GM19193 (cell line): ENCODE results near the gene ABCB11.

Experiments used
- POLR2A ChIP-seq: IDR thresholded peaks from 4 replicates; pipeline ENCODE4 v1.6.1; 2011; ENCODE audit not compliant: insufficient read depth, insufficient read length; ENCODE audit errors: extremely low read depth

The ABCB11 gene

GRCh38 chr2:168939061-168939460 lies 92.1 kb downstream of the ABCB11 start:
- no peak for TF ChIP-seq POLR2A

GRCh38 chr2:168935810-168936581 lies 95.1 kb downstream of the ABCB11 start:
- TF ChIP-seq POLR2A, result no peak

DNA sequence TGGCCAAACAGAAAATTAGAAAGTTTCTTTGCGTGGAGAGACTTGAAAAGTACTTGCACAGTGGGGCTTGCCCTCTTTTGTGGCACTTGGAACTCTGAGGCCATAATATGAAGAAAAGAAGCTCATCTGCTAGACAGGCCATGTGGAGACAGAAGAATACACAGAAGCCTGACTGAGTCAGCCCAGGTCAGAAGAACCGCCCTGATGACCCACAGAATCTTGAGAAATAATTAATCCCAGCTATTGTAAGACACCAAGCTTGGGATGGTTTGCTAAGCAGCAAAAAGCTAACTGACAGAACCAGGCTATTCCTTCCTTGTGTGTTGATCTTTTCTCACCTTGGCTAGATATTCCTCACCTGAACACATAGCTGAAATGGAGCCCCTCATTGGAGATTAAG lies 96.3 kb downstream of the ABCB11 start:
- no peak for TF ChIP-seq POLR2A

DNA sequence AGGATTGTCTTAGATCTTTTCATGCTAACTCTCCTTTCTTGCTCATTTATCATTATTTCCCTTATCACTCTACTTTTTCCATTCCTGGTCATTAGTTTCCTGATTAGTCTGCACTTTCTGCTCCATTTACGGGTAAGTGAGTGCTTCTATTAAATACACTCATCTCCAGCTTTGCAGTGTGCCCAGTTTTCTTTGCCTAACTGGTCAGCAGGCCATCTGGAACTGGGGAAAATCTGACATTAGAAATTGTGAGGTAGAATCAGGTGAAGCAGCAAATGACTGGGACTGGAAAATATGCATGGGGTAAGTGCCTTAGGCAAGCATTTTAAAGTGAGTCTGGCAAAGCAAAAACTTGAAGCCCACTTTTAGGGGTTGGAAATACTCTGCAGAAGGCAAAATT lies 100.9 kb downstream of the ABCB11 start:
- no peak for TF ChIP-seq POLR2A

DNA sequence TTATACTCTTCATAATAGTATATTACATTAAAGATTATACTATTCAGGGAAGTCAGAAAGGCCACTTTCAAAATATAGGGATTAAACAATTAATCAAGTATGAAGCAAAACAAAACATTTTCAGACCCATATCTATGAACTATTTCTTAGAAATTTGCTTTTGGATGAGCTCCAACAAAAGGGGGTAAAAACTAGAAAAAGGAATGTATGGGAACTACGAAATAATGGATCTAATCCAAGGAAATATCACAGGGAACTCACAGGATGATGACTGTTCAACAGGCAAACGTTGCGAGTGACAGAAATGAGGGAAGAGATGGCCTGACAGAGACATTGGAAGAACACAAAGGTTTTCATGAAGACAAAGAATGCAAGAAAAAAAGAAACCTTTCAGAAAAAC lies 102.1 kb downstream of the ABCB11 start:
- no peak for TF ChIP-seq POLR2A

DNA sequence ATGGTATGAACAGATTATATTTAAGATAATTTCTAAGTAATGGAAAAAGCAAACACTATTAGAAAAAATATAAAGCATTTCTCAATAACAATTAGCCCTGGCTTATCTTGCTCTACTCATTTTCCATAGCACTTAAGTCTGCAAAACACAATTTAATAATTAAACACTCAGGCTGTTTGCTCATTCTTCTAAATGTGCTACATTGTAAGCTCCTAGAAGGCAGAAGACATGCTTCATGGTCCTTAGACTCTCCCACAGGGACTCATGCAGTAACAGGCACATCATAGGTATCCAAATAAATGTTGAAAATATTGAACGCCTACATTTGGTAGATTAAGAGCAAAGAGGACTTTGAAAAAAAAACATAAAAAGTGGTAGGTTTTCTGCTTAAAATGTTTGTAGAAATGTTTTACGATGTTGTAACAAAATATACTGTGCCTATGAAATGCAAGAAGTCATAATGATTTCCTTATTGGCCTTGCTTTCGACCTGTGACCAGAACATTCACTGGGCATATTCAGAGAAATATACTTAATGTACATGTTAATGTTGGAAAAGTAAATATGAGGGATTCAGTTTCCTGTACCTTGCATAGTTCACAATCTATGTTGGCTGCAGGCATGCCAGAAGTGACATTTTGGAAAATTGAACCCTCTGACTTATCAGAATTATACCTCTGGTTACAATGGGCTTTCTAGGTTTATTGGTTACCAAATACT lies 102.9 kb downstream of the ABCB11 start:
- TF ChIP-seq POLR2A, result no peak

GRCh38 chr2:168926621-168927386 lies 104.3 kb downstream of the ABCB11 start:
- TF ChIP-seq POLR2A, result no peak

DNA sequence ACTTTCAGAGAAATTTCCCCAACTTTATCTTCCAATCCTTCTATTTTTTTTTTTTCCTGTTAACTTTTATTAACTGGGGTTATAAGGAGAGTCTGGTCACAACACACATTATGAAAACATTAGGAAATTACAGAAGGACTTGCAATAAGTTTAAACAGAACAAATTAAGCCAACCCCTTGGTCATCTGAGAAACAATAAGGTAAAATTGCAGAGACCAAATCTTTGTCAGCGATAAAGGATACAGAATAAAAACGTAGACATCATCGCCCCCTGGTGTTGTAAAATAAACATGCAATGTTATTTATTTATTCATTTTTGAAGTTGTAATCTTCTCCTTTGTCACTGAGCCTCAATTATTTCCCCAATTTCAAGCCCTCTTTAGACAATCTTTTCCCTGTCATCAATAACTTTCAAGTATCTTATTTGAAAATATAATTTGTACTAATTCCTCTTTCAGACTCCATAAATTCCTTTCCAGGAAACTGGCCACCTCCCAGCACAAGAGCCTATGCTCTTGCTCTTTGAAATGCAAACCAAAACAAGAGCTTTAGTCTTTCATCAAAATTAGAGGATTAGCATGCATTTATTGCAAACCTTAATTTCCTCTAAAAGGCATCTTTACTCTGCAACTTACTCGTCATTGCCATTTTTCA lies 110.5 kb downstream of the ABCB11 start:
- no peak for TF ChIP-seq POLR2A

- no peak for TF ChIP-seq POLR2A
Observed at GRCh38 chr2:168916331-168916675, 114.8 kb downstream of the ABCB11 start.

DNA sequence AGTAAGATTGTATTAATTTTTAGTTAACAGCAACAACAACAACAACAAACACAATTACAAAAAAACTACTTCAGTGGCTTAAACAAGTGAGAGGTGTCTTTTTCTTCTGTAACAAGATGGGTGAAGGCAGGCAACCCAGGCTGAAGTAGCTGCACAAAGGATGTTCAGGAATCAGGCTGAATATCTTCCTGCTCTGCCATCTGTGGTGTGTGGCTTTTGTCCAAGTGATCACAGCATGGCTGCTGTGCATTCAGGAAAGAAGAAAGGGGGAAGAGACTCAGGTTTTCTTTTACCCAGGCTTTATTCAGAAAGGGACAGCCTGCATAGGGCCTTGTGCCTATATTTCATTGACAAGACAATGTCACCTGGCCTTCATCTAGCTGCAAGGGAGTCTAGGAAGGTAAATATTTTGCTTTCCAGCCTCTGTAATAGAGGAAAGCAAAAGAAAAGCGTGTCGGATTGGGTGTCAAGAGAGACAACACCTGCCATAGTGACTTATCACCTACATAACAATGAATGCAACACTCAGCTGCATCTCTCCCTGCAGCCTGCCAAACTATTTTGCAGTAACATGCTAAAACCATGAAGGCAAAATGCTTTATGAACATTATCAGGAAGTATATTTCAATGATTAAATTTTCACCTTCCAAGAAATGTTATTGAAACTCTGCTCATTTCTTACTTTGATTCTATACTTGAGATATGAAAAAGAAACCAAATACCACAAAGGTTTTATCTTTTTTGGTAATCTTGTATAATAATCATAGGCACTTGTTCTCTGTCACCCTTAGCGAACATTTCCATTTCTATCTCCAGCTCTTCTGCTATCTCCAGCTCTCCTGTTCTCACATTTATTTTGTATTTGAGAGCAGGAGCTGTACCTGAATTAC lies 115.4 kb downstream of the ABCB11 start:
- TF ChIP-seq POLR2A, result no peak

DNA sequence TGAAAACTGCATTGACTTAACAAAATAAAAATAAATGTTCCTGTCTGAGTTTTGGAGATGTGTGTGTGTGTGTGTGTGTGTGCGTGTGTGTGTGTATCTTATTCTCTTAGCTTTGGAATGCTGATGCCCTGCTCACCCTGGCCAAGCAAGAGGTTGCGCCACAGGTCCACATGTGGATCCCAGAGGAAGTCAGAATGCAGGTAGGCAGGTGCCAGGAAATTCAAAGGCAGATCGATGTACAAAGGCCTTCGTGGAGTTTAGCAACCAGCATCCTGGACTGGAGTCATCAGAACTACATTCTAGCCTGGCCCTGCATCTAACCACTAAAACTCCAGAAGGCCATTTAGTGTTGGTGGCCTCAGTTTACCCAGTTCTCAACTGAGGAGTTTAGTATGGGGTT lies 117.6 kb downstream of the ABCB11 start:
- no peak for TF ChIP-seq POLR2A

- no peak for TF ChIP-seq POLR2A
Observed at GRCh38 chr2:168912901-168913369, 118.2 kb downstream of the ABCB11 start.

- no peak for TF ChIP-seq POLR2A
Observed at GRCh38 chr2:168912466-168912865, 118.7 kb downstream of the ABCB11 start.

DNA sequence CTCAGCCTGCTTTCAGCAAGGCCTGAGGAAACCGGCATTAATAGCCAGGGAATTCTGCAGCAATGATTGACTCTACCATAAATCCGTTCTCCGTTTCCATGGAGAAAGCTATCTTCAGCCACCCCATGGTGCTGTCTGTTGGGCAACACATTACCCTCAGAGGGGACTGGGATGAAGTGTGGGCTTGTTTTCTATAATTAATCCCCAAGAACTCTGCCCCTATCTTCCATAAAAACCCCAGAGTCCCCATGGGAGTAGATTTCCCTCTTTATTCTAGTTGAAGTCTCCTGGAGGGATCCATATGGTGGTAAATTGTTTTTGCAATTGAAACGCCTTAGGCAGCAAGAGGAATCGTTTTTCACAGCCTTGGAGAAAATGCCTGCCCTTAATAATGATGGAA lies 120.8 kb downstream of the ABCB11 start:
- TF ChIP-seq POLR2A, result no peak
